IMR-90 (cell line): ENCODE measurements around the gene CASP3. TPM values are rescaled to one million over a fixed set of nuclear protein-coding genes. Genes with fewer than 3 reads are reported as not detected.

Experiments
- ATAC-seq: fragments of 200-7000 bp; cut with Tn5 transposase; 2 replicates; pipeline ENCODE4 v1.9.1; 2020; ENCODE audit warnings: low read depth, mild to moderate bottlenecking, moderate library complexity
- BruUV-seq: library from RNA; stranded (reverse); fragments of 400-500 nt; replicated peaks from 2 replicates; lab custom pipeline; 2021; lab: Mats Ljungman, UMichigan
- CTCF ChIA-PET: fragments of 300-600 bp; formaldehyde crosslinking; extraction: SDS; loops from one replicate; lab custom pipeline; 2021; ENCODE audit warnings: antibody characterized with exemption; lab: Yijun Ruan, JAX
- POLR2A ChIA-PET: fragments of 300-600 bp; sonication (Branson Sonifier 250); formaldehyde crosslinking; loops from one replicate; lab custom pipeline; 2022; ENCODE audit warnings: antibody characterized with exemption; ENCODE audit not compliant: unreplicated experiment; lab: Charles Lee
- DNase-seq: peaks from one replicate; pipeline ENCODE4 v3.0.0; 2013
- H2AFZ ChIP-seq: replicated peaks from 2 replicates; pipeline ENCODE3; 2013; ENCODE audit warnings: low read length, mild to moderate bottlenecking; ENCODE audit not compliant: poor library complexity
- H2AK5ac ChIP-seq: 2 replicates; pipeline ENCODE4 v1.6.1; 2013; ENCODE audit warnings: low read depth, low read length, inconsistent platforms
- H2AK9ac ChIP-seq: replicated peaks from 2 replicates; pipeline ENCODE3; 2013; ENCODE audit warnings: mild to moderate bottlenecking, low read depth, low read length, moderate library complexity; ENCODE audit not compliant: poor library complexity
- H2BK120ac ChIP-seq: 2 replicates; pipeline ENCODE4 v1.6.1; 2013; ENCODE audit warnings: low read depth, low read length, inconsistent platforms
- H2BK15ac ChIP-seq: 3 replicates; pipeline ENCODE4 v1.6.1; 2013; ENCODE audit warnings: low read depth, low read length, inconsistent platforms
- H2BK20ac ChIP-seq: 2 replicates; pipeline ENCODE4 v1.6.1; 2013; ENCODE audit warnings: low read depth, mild to moderate bottlenecking, inconsistent platforms, low read length, moderate library complexity
- H2BK5ac ChIP-seq: 2 replicates; pipeline ENCODE4 v1.6.1; 2013; ENCODE audit warnings: mild to moderate bottlenecking, low read depth, low read length, inconsistent platforms; ENCODE audit not compliant: poor library complexity, severe bottlenecking
- H3K14ac ChIP-seq: replicated peaks from 2 replicates; pipeline ENCODE4 v1.6.1; 2013; ENCODE audit warnings: low read depth, low read length, inconsistent platforms
- H3K18ac ChIP-seq: 2 replicates; pipeline ENCODE4 v1.6.1; 2013; ENCODE audit warnings: low read depth, low read length, control low read depth
- H3K23ac ChIP-seq: 2 replicates; pipeline ENCODE4 v1.6.1; 2013; ENCODE audit warnings: low read depth, low read length, inconsistent platforms
- H3K27ac ChIP-seq: 2 replicates; pipeline ENCODE4 v1.5.1; 2013; ENCODE audit warnings: mild to moderate bottlenecking, control low read depth, low read length; ENCODE audit not compliant: insufficient read depth
- H3K27me3 ChIP-seq: 2 replicates; pipeline ENCODE4 v1.6.1; 2013; ENCODE audit warnings: low read length; ENCODE audit not compliant: control insufficient read depth, insufficient read depth
- H3K36me3 ChIP-seq: 2 replicates; pipeline ENCODE4 v1.6.1; 2013; ENCODE audit warnings: low read length, mixed read lengths; ENCODE audit not compliant: control insufficient read depth, insufficient read depth
- H3K4ac ChIP-seq: 2 replicates; pipeline ENCODE4 v1.6.1; 2013; ENCODE audit warnings: low read depth, low read length, inconsistent platforms
- H3K4me1 ChIP-seq: 2 replicates; pipeline ENCODE4 v1.6.1; 2013; ENCODE audit warnings: low read length, mixed read lengths; ENCODE audit not compliant: control insufficient read depth, insufficient read depth
- H3K4me2 ChIP-seq: 2 replicates; pipeline ENCODE4 v1.6.1; 2013; ENCODE audit warnings: low read depth, mild to moderate bottlenecking, control low read depth, low read length, moderate library complexity
- H3K4me3 ChIP-seq: 2 replicates; pipeline ENCODE4 v1.5.1; 2013; ENCODE audit warnings: low read depth, mild to moderate bottlenecking, control low read depth, low read length, moderate library complexity; ENCODE audit not compliant: insufficient read depth
- H3K56ac ChIP-seq: 2 replicates; pipeline ENCODE4 v1.6.1; 2013; ENCODE audit warnings: low read length, inconsistent platforms; ENCODE audit not compliant: insufficient read depth; ENCODE audit errors: extremely low read depth
- H3K79me1 ChIP-seq, 2 experiments: 2 replicates each; pipeline ENCODE4 v1.6.1; 2013; ENCODE audit warnings: low read length in 2 of 2, inconsistent platforms in 1 of 2, low read depth in 1 of 2
- H3K9ac ChIP-seq: 2 replicates; pipeline ENCODE4 v1.6.1; 2013; ENCODE audit warnings: low read depth, low read length, control low read depth
- H3K9me1 ChIP-seq: 2 replicates; pipeline ENCODE4 v1.6.1; 2013; ENCODE audit warnings: low read length, inconsistent platforms; ENCODE audit not compliant: insufficient read depth
- H3K9me3 ChIP-seq: 2 replicates; pipeline ENCODE4 v1.6.1; 2013; ENCODE audit warnings: low read length; ENCODE audit not compliant: control insufficient read depth, insufficient read depth
- H4K20me1 ChIP-seq: 2 replicates; pipeline ENCODE4 v1.6.1; 2013; ENCODE audit warnings: low read length, inconsistent platforms; ENCODE audit not compliant: insufficient read depth
- H4K5ac ChIP-seq: 2 replicates; pipeline ENCODE4 v1.6.1; 2013; ENCODE audit warnings: mild to moderate bottlenecking, low read depth, low read length, control low read depth
- H4K8ac ChIP-seq, 2 experiments: 2 replicates each; pipeline ENCODE4 v1.6.1; 2013; ENCODE audit warnings: low read depth in 2 of 2, low read length in 2 of 2, control low read depth in 1 of 2, inconsistent platforms in 1 of 2
- H4K91ac ChIP-seq: 2 replicates; pipeline ENCODE4 v1.6.1; 2013; ENCODE audit warnings: low read depth, low read length, inconsistent platforms; ENCODE audit not compliant: insufficient read depth
- BHLHE40 ChIP-seq: fragments of 150-350 bp; IDR thresholded peaks from 2 replicates; pipeline ENCODE4 v1.6.1; 2016; ENCODE audit warnings: mild to moderate bottlenecking, low read depth, low read length
- CEBPB ChIP-seq: IDR thresholded peaks from 2 replicates; pipeline ENCODE4 v1.6.1; 2012; ENCODE audit warnings: low read depth, low read length, improper control_type of control experiment
- CHD1 ChIP-seq: IDR thresholded peaks from 2 replicates; pipeline ENCODE4 v1.6.1; 2012; ENCODE audit warnings: low read depth, low read length, improper control_type of control experiment
- CTCF ChIP-seq: conservative IDR thresholded peaks from 2 replicates; pipeline ENCODE4 v1.5.1; 2012; ENCODE audit warnings: mild to moderate bottlenecking, low read depth, low read length, improper control_type of control experiment
- ELK1 ChIP-seq: fragments of 150-350 bp; IDR thresholded peaks from 2 replicates; pipeline ENCODE4 v1.6.1; 2016; ENCODE audit warnings: low read depth, mild to moderate bottlenecking, low read length, moderate library complexity, borderline replicate concordance
- MAFK ChIP-seq: IDR thresholded peaks from 2 replicates; pipeline ENCODE4 v1.6.1; 2012; ENCODE audit warnings: low read depth, low read length, improper control_type of control experiment
- MAZ ChIP-seq: IDR thresholded peaks from 2 replicates; pipeline ENCODE4 v1.6.1; 2012; ENCODE audit warnings: low read depth, mild to moderate bottlenecking, low read length, improper control_type of control experiment, moderate library complexity, borderline replicate concordance
- POLR2A ChIP-seq: IDR thresholded peaks from 2 replicates; pipeline ENCODE4 v1.6.1; 2012; ENCODE audit warnings: mild to moderate bottlenecking, low read depth, low read length
- RAD21 ChIP-seq: IDR thresholded peaks from 2 replicates; pipeline ENCODE4 v1.6.1; 2012; ENCODE audit warnings: low read length, improper control_type of control experiment
- RCOR1 ChIP-seq: IDR thresholded peaks from 2 replicates; pipeline ENCODE4 v1.6.1; 2012; ENCODE audit warnings: mild to moderate bottlenecking, low read length, improper control_type of control experiment; ENCODE audit not compliant: insufficient replicate concordance
- RFX5 ChIP-seq: IDR thresholded peaks from 2 replicates; pipeline ENCODE4 v1.8.0; 2012; ENCODE audit warnings: low read depth, mild to moderate bottlenecking, low read length, moderate library complexity
- SMC3 ChIP-seq: fragments of 150-350 bp; IDR thresholded peaks from 2 replicates; pipeline ENCODE4 v1.6.1; 2016; ENCODE audit warnings: low read depth, mild to moderate bottlenecking, antibody characterized with exemption, low read length, moderate library complexity
- USF2 ChIP-seq: fragments of 150-350 bp; IDR thresholded peaks from 2 replicates; pipeline ENCODE4 v1.6.1; 2017; ENCODE audit warnings: mild to moderate bottlenecking, antibody characterized with exemption, low read length, low read depth
- WGBS, 2 experiments: methylation state at CpG; one replicate each; pipeline versions ENCODE4 v1.1.5 to v1.1.7; 2013; ENCODE audit warnings: missing lambda C conversion rate in 2 of 2; ENCODE audit not compliant: insufficient read length in 1 of 2; ENCODE audit errors: extremely low coverage in 2 of 2; 5-methylcytosine and 5-hydroxymethylcytosine counted together
- dilution Hi-C: fragments of 300-500 bp; cut with HindIII; formaldehyde crosslinking; loops from one replicate; pipeline ENCODE4 v1.14.3; 2018; ENCODE audit warnings: low sequenced_read_pairs; ENCODE audit not compliant: unreplicated experiment
- in situ Hi-C: fragments of 300-500 bp; cut with MboI; formaldehyde crosslinking; loops from 3 replicates; pipeline ENCODE4 v1.14.3; 2019; ENCODE audit warnings: low sequenced_read_pairs, inconsistent platforms, mixed read lengths
- intact Hi-C: fragments of 100-400 bp; cut with micrococcal nuclease; formaldehyde crosslinking; loops from 2 replicates; pipeline ENCODE4 v1.10.0; 2022
- polyA plus RNA-seq, 3 experiments: library from polyadenylated mRNA; depleted of rRNA; stranded (reverse); fragments of >200 nt; gene quantifications; 2 replicates each; pipeline ENCODE4 v1.2.3, GENCODE V29; 2012; ENCODE audit warnings: low replicate concordance in 1 of 3
- total RNA-seq: library from RNA; depleted of rRNA; stranded (reverse); fragments of >200 nt; gene quantifications from 2 replicates; pipeline ENCODE4 v1.2.3, GENCODE V29; 2012

Gene CASP3
- total and polyA plus RNA-seq, 2 of the 4 experiments (the other 2 are of a cell fraction): 26.7 to 27.4 TPM

GRCh38 chr4:184598753-184599491 is 50.3 kb downstream of the CASP3 start:
- intact Hi-C loops: no loop called here
- POLR2A ChIA-PET: interaction anchor here (0.5 kb wide), 1 partner anchor 51 kb away, joined by 3 read pairs; the partner anchor contains the start of gene PRIMPOL

More at GRCh38 chr4:184598753-184599491, 50.3 kb downstream of the CASP3 start:
- 24% methylated on average over 2 of the region's 12 CpGs; no CpG with 5 or more reads in 1 of the 2 experiments for WGBS, 2 experiments
- Histone ChIP-seq H3K4me1 (peaks cover 3% of the 10 kb centered on the region; the same call in 1 of the 2 replicates), H2BK20ac (no peak overlapping the region), H3K36me3 (no peaks in the 10 kb centered on the region), H3K9me1 (no peaks in the 10 kb centered on the region), H3K27me3 (no peaks in the 10 kb centered on the region), H3K4ac (no peak overlapping the region), H4K91ac (no peak overlapping the region), H3K27ac (no peak overlapping the region), H3K4me3 (no peak overlapping the region), H2AK5ac (no peak overlapping the region), H3K56ac (no peak overlapping the region), H2AK9ac (no peak overlapping the region), H3K14ac (no peak overlapping the region), H3K4me2 (no peak overlapping the region), H4K8ac (no peak overlapping the region), H2AFZ (no peak overlapping the region), H2BK15ac (no peak overlapping the region), H3K79me1 (no peaks in the 10 kb centered on the region), H3K9ac (no peak overlapping the region), H2BK5ac (no peak overlapping the region), H2BK120ac (no peak overlapping the region), H4K20me1 (no peaks in the 10 kb centered on the region), H3K9me3 (no peaks in the 10 kb centered on the region), H4K5ac (no peak overlapping the region), H3K23ac (no peak overlapping the region), H3K18ac (no peak overlapping the region)
- ATAC-seq: peak; percentile 40
- BruUV-seq: no TSS peak
- no peak for DNase-seq
- dilution Hi-C loops (no loop called here), in situ Hi-C loops (no loop called here)
- no peak for TF ChIP-seq CHD1
- TF ChIP-seq RFX5: no peak
- no peak for TF ChIP-seq POLR2A
- TF ChIP-seq RAD21: no peak
- TF ChIP-seq BHLHE40: no peak
- TF ChIP-seq USF2: no peak
- TF ChIP-seq MAFK: no peak
- no peak for TF ChIP-seq RCOR1
- TF ChIP-seq SMC3: no peak
- no peak for TF ChIP-seq ELK1
- TF ChIP-seq MAZ: no peak
- no peak for TF ChIP-seq CTCF
- TF ChIP-seq CEBPB: no peak
- CTCF ChIA-PET: no interaction called here
